HG03045 (cell line): ENCODE data around the gene HIVEP1.
A peak's percentile ranks its signal among the peaks of the same experiment; 100 is the strongest.

ENCODE experiments used
- ATAC-seq: cut with Tn5 transposase; IDR thresholded peaks from one replicate; pipeline ENCODE4 v1.9.1; 2021; ENCODE audit warnings: mild to moderate bottlenecking, moderate library complexity; ENCODE audit not compliant: unreplicated experiment

The HIVEP1 gene

GRCh38 chr6:12113190-12113577 lies 101.1 kb downstream of the HIVEP1 start:
- ATAC-seq: no peak

GRCh38 chr6:12114055-12114503 lies 102.0 kb downstream of the HIVEP1 start:
- no peak for ATAC-seq

GRCh38 chr6:12115001-12115400 lies 102.9 kb downstream of the HIVEP1 start:
- ATAC-seq: no peak

- no peak for ATAC-seq
These were observed 103.4 kb downstream of the HIVEP1 start for GRCh38 chr6:12115492-12115891.

- no peak for ATAC-seq
These were observed 104.2 kb downstream of the HIVEP1 start for GRCh38 chr6:12116264-12116800.

GRCh38 chr6:12116978-12117377 lies 104.9 kb downstream of the HIVEP1 start:
- ATAC-seq: no peak

- ATAC-seq: peak; percentile 5
These were observed 106.5 kb downstream of the HIVEP1 start for GRCh38 chr6:12118607-12119006.

GRCh38 chr6:12119085-12119588 lies 107.0 kb downstream of the HIVEP1 start:
- peak; percentile 66 for ATAC-seq

- ATAC-seq: no peak
These were observed 113.3 kb downstream of the HIVEP1 start for GRCh38 chr6:12125396-12125795.

GRCh38 chr6:12126051-12126450 lies 113.9 kb downstream of the HIVEP1 start:
- ATAC-seq: no peak

- ATAC-seq: no peak
These were observed 117.4 kb downstream of the HIVEP1 start for GRCh38 chr6:12129523-12129922.

GRCh38 chr6:12132351-12133222 lies 120.5 kb downstream of the HIVEP1 start:
- no peak for ATAC-seq

GRCh38 chr6:12134581-12134980 lies 122.5 kb downstream of the HIVEP1 start:
- ATAC-seq: no peak

GRCh38 chr6:12134991-12135390 lies 122.9 kb downstream of the HIVEP1 start:
- ATAC-seq: no peak

- no peak for ATAC-seq
These were observed 124.8 kb downstream of the HIVEP1 start for GRCh38 chr6:12136905-12137304.

- no peak for ATAC-seq
These were observed 125.4 kb downstream of the HIVEP1 start for GRCh38 chr6:12137480-12137879.

- ATAC-seq: no peak
These were observed 126.3 kb downstream of the HIVEP1 start for GRCh38 chr6:12138381-12138780.

GRCh38 chr6:12138936-12139335 lies 126.8 kb downstream of the HIVEP1 start:
- no peak for ATAC-seq

- no peak for ATAC-seq
These were observed 135.6 kb downstream of the HIVEP1 start for GRCh38 chr6:12147557-12148316.

- no peak for ATAC-seq
These were observed 136.2 kb downstream of the HIVEP1 start for GRCh38 chr6:12148317-12148801.

GRCh38 chr6:12148841-12149240 lies 136.7 kb downstream of the HIVEP1 start:
- ATAC-seq: no peak
